ENCODE results near the gene SDR42E1.
"Not testable (repeated sequence)": the region's sequence is repeated elsewhere in the genome, so short reads cannot be mapped to it uniquely, and the experiment has no call there.

The SDR42E1 gene

DNA sequence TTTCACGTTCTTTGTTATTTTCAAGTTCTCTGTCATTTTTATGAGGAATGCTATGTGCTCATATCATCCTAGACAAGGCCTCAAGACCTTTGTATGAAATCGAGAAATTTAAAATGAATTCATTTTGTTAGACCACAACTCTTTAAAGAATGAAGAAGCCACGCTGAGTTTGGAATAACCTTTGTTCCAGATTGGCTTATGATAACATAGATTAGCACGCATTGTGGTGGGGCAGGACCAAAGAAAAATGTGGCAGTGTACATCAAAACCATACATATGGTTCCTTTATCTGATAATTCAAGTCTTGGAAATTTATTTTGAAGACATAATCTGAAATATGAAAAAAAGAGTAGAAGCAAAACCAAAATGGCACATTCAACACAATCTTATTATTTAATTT lies 26.0 kb upstream of the SDR42E1 start:
- DNase-seq: no peak

DNA sequence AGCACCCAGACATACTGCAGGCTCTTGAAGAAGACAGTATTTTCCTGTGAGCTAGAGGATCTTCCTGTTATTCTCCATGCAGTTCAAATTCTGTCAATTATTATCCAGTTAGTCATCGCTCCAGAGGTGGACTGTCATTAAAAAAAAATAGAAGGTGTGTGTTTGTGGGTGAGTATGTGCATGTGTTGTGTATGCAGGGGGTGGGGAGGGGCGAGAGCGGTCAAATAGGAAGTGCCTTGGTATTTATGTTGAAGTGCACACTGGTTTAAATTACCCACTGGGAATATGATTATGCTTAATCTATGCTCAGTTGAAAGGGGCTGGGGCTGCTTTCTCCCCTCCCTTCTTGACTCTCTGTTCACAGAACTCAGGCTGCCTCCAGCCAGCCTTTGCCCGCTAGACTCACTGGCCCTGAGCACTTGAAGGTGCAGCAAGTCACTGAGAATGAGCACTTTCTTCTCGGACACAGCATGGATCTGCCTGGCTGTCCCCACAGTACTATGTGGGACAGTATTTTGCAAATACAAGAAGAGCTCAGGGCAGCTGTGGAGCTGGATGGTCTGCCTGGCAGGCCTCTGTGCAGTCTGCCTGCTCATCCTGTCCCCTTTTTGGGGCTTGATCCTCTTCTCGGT lies 23.8 kb upstream of the SDR42E1 start, which contains the start of gene HSD17B2:
Gene HSD17B2, plus strand, starts transcription at position 273 of the 632 bp plus-strand sequence. Its CDS starts 172 bp downstream, at position 445.
- DNase-seq: no peak

GRCh38 chr16:82033683-82034300 lies 22.5 kb upstream of the SDR42E1 start:
- no peak for DNase-seq

DNA sequence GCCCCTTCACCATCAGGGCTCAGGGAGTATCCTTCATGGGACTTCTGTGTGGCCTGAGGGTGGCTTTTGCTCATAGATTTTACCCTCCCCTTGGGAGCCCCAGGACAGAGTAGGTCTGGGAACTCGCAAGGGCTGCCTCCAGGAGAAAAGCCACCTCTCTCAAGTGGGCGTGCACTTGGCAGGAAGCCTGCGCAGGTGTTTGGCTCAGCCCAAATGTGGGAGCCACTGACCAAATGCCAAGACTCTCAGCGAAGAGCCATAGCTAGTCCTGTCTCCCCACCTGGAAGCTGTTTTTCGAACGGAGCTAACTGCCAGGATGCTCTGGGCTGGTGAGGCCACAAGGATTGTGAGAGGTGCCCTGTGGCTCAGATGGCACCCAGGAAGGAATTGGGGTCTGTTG lies 21.7 kb upstream of the SDR42E1 start:
- no peak for DNase-seq

GRCh38 chr16:82031116-82032084 lies 20.1 kb upstream of the SDR42E1 start:
- peak; percentile 27 for DNase-seq

DNA sequence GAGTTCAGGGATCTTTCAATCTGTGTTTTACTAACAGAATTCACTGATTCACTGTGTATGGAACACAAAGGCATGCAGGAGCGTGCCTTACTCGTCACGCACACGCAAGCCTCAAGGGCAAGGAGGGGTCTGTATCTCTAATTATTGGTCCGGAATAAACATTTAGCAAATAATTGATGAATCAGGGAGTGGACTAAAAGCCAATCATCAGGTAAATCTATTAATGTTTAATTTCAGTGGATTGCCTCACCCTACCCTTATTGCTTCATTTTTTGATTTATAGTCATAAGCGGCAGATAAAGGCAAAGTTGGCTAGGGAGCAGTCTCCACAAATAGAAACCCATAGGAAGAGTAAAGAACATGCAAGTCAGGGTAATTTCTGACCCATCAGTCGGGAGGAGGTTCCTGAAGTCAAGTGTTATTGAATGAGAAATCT lies 16.4 kb upstream of the SDR42E1 start:
- no peak for DNase-seq

DNA sequence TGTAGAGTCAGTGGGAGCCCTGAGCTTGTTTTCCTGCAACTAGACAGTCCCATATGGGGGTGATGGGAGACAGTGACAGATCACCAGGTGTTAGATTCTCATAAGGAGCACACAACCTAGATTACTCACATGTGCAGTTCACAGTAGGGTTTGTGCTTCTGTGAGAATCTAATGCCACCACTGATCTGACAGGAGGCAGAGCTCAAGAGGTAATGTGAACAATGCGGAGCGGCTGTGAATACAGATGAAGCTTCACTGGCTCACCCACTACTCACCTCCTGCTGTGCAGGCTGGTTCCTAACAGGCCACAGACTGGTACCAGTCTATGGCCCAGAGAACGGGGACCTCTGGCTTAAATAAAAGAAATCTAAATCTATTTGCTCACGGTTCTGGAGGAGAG lies 13.6 kb upstream of the SDR42E1 start:
- DNase-seq: no peak

DNA sequence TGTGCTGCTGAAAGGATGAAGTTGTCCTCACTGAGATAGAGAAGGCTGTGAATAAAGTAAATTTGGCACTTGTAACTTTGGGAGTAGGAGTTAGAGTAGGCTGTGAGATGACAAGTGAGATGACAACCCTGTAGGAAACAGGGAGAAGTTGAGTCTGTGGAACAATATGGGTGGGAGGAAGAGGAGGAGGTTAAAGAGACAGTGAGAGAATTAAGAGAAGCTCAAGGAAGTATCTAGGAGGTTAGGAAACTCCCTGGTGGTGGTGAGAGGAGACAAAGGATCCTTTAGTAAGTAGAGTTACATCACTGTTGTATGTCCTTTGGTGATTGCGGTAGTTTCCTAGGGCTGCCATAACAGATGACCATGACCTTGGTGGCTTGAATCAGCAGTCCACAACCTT lies 13.0 kb upstream of the SDR42E1 start:
- DNase-seq: no peak

DNA sequence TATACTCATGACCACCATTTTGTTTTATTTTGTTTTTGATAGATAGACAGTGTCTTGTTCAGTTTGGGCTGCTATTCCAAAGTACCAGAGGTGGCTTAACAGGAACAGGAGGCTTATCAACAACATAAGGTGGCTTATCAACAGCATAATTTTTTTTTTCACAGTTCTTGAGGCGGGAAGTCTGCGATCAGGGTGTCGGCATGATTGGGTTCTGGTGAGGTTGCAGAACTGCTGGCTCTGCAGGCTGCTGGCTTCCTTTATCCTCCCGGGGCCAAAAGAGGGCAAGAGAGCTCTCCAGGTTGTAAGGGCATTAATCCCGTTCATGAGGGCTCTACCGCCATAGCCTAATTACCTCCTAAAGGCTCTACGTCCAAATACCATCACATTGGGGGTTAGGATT lies 11.9 kb upstream of the SDR42E1 start:
- DNase-seq: no peak

GRCh38 chr16:82020051-82020450 lies 8.8 kb upstream of the SDR42E1 start:
- DNase-seq: no peak

- DNase-seq: no peak
These were observed 8.3 kb upstream of the SDR42E1 start for GRCh38 chr16:82019535-82019934.

- DNase-seq: no peak
These were observed 6.8 kb upstream of the SDR42E1 start for GRCh38 chr16:82017911-82018568.

GRCh38 chr16:82016964-82017363 lies 5.7 kb upstream of the SDR42E1 start:
- DNase-seq: no peak

GRCh38 chr16:82016263-82016662 lies 5.0 kb upstream of the SDR42E1 start:
- no peak for DNase-seq

- no peak for DNase-seq
These were observed 1.9 kb upstream of the SDR42E1 start for GRCh38 chr16:82013139-82013538.

GRCh38 chr16:82010649-82011048 lies 621 bp downstream of the SDR42E1 start:
- no peak for DNase-seq

DNA sequence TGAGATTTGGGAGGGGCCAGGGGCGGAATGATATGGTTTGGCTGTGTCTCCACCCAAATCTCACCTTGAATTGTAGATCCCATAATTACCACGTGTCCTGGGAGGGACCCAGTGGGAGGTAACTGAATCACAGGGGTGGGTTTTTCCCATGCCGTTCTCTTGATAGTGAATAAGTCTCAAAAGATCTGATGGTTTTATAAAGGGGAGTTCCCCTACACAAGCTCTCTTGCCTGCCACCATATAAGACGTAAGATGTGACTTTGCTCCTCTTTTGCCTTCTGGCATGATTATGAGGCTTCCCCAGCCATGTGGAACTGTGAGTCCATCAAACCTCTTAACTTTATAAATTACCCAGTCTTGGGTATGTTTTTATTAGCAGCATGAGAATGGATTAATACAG lies 1.5 kb downstream of the SDR42E1 start:
- DNase-seq: not testable (repeated sequence)

- DNase-seq: no peak
These were observed 2.2 kb downstream of the SDR42E1 start for GRCh38 chr16:82008957-82009592.

DNA sequence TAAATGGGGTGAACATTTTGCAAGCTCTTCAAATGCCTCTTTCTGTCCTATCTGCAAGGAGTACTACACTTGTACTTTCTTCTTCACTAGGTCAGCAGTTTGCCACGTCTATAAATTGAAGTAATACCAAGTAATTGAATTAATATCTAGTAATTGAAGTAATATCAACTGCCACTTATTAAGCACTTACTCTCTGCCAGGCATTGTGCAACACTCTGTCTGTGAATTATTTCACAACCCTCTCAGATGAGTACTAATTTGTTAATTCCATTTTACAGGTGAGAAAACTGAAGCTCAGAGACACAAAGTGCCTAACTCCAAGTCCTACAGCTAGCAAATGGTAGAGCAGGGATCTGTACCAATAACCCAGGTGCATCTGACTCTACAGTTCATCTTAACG lies 4.1 kb downstream of the SDR42E1 start:
- DNase-seq: no peak

- no peak for DNase-seq
These were observed 5.2 kb downstream of the SDR42E1 start for GRCh38 chr16:82006036-82006435.

DNA sequence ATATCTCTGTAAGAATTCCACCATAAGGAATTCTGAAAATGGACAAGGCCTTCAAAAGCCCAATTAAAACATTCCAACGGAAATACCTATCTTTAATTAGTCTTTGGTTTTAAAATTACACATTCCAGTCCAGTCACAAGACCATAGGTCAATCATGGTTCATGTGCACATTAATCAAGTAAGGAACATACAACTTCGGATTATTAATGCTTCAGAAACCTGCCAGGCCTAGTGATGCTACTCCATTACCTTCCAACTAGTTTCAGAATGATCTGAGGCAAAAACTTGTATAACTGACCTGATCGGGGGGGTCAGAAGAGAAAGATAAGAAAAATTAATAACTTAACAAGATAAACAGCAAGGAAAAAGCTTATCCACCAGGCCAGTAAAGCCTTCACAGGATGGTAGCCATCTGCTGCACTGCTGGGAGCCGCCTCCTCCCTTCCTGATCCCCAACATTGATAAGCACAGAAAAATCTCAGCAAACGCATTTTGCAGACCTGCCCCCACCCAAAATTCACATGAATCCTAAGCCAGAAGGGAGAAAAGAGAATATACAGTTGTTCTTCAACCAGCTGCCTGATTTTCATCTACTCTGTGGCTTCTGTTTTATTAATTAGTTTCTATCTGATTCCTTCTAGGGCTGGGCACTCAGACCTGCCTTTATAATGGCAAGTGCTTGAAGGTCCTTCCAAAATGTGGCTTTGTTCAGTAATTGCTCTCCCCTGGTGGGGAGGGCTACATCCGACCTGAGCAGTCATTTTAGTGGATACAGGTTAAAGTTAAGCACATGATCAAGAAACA lies 6.0 kb downstream of the SDR42E1 start:
- DNase-seq: no peak

DNA sequence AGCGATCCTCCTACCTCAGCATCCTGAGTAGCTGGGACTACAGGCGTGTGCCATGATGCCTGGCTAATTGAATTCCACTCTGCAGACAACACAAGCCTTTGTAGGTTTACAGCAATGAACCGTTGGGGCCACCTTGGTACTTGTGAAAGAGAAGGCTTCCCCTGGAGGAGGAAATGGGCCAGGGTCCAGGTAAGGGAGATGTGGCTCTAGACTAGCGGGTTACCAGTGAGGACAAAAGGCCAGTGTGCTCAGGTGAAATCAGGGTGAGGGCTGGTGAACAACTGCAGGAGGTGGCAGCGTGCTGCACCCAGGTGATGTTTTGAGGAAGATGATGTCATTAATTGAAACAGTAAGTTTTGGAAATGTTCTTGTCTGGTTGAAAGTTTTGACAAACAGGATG lies 6.7 kb downstream of the SDR42E1 start:
- no peak for DNase-seq

All from NCI-H1092 (cell line).